Measurements from ENCODE around the gene ZSWIM9.
"Not testable (repeated sequence)": the region's sequence is repeated elsewhere in the genome, so short reads cannot be mapped to it uniquely, and the experiment has no call there.

The ZSWIM9 gene

DNA sequence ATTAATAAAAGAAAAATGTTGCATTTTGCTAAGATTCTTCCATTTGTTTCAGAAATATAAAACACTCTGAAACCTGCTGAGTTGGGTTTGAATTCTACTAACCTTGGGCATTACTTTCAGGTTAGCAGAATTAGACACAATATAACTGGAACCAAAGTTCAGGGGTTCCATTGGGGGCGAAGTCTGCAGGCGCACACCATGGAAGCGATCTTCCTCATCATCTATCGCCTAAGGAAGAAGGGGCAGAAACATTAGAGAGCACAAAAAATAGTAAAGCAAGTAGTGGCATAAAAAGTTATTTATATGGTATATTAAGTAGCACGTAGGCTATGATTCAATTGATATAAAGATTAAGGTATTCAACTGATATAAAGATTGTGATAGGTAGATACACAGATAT is 51.1 kb downstream of the ZSWIM9 start:
- Mint-ChIP-seq H3K4me1 (no peaks in the 10 kb centered on the region), H3K4me3 (no peak overlapping the region), H3K36me3 (peaks cover 55% of the 10 kb centered on the region), H3K9me3 (no peaks in the 10 kb centered on the region), H3K27ac (no peak overlapping the region), H3K27me3 (no peaks in the 10 kb centered on the region)
- no peak for ATAC-seq

GRCh38 chr19:48230555-48231129 is 60.2 kb downstream of the ZSWIM9 start:
- Mint-ChIP-seq H3K4me3 (no peak overlapping the region), H3K4me1 (no peaks in the 10 kb centered on the region), H3K36me3 (peaks cover 82% of the 10 kb centered on the region), H3K9me3 (no peaks in the 10 kb centered on the region), H3K27ac (no peak overlapping the region), H3K27me3 (no peaks in the 10 kb centered on the region)
- ATAC-seq = no peak

DNA sequence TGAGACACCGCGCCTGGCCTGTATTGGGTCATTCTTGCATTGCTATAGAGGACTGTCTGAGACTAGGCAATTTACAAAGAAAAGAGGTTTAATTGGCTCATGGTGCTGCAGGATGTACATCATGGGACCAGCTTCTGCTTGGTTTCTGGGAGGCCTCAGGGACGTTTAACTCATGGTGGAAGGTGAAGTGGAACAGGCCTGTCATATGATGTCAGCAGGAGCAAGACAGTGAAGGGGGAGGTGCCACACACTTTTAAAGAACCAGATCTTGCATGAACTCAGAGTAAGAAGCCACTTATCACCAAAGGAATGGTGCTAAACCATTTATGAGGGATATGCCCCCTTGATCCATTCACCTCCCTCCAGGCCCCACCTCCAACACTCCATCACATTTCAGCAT is 66.6 kb downstream of the ZSWIM9 start:
- H3K4me3 Mint-ChIP-seq = no peak overlapping the region
- H3K4me1 Mint-ChIP-seq = peaks cover 21% of the 10 kb centered on the region
- no peak overlapping the region for H3K27ac Mint-ChIP-seq
- H3K9me3 Mint-ChIP-seq = no peaks in the 10 kb centered on the region
- H3K36me3 Mint-ChIP-seq = peaks cover 73% of the 10 kb centered on the region
- no peaks in the 10 kb centered on the region for H3K27me3 Mint-ChIP-seq
- ATAC-seq = no peak

DNA sequence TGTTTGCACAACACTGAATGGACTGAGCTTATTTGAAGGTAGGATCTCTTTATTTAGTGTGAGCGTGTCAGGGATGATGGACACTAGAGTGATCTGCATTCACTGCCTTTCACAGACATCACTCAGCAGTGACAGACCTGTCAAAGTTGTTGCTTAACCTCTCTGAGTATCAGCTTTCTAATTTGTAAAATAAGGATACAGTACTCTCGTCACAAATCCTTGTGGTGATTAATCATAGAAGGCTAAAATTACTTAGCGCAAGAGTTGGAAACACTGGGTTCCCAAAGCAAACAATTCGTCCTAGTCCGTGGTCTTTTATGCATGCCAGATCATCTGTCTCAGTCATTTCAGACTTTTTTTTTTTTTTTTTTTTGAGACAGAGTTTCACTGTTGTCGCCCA is 68.6 kb downstream of the ZSWIM9 start:
- Mint-ChIP-seq H3K27ac (no peak overlapping the region), H3K27me3 (no peaks in the 10 kb centered on the region), H3K9me3 (no peaks in the 10 kb centered on the region), H3K4me1 (peaks cover 25% of the 10 kb centered on the region), H3K36me3 (peaks cover 65% of the 10 kb centered on the region), H3K4me3 (no peak overlapping the region)
- ATAC-seq = no peak

GRCh38 chr19:48239582-48240141 is 69.2 kb downstream of the ZSWIM9 start:
- H3K27ac Mint-ChIP-seq = peak overlapping the region; percentile 71
- H3K27me3 Mint-ChIP-seq = no peaks in the 10 kb centered on the region
- H3K4me3 Mint-ChIP-seq = no peak overlapping the region
- H3K36me3 Mint-ChIP-seq = peaks cover 65% of the 10 kb centered on the region
- peaks cover 30% of the 10 kb centered on the region for H3K4me1 Mint-ChIP-seq
- no peaks in the 10 kb centered on the region for H3K9me3 Mint-ChIP-seq
- no peak for ATAC-seq

GRCh38 chr19:48241771-48242170 is 71.3 kb downstream of the ZSWIM9 start:
- H3K4me3 Mint-ChIP-seq, ATAC-seq, H3K9me3 Mint-ChIP-seq: not testable (repeated sequence)

DNA sequence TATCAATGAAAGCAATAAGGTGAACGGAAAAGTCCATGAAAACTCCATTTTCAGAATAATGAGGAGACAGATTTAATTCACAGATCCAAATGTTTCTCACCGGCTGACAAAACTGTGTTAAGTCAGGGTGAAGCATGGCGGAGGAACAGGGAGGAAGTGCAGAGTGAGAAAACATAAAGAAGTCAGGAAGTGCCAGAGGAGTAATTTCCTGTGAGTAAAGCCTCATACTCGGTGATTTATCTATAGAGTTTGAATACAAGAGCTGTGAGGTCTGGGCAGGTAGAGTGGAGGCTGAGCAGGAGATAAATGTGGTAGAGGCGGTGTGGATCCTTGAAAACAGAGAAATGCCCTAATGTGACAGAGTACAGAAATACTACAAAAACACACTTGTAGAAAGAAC is 73.8 kb downstream of the ZSWIM9 start:
- no peaks in the 10 kb centered on the region for H3K27me3 Mint-ChIP-seq
- H3K4me3 Mint-ChIP-seq = peak overlapping the region; percentile 50
- H3K9me3 Mint-ChIP-seq = no peaks in the 10 kb centered on the region
- H3K4me1 Mint-ChIP-seq = peaks cover 40% of the 10 kb centered on the region
- peak overlapping the region; percentile 71 for H3K27ac Mint-ChIP-seq
- H3K36me3 Mint-ChIP-seq = peaks cover 51% of the 10 kb centered on the region
- no peak for ATAC-seq

More at GRCh38 chr19:48241771-48242170, 71.3 kb downstream of the ZSWIM9 start:
- not testable (repeated sequence) for H3K27ac Mint-ChIP-seq, H3K27me3 Mint-ChIP-seq
- Mint-ChIP-seq H3K4me1 (peaks cover 40% of the 10 kb centered on the region), H3K36me3 (peaks cover 64% of the 10 kb centered on the region)

DNA sequence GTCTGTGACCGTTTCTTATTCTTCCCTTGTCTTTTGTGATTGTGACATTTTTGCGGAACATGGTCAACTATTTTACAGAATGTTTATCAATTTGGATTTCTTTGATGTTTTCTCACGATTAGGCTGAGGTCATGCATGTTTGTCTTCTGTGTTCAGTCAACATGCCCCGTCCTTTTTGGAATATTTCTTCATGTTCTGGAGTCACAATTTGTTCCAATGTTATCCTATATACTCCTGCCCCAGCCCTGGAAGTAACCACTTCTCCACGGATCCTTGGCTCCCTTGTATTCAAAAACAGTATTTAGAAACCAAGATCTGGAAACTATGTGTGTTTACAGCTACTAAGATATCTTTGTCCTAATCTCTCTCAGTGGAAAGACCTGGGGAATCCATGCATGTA is 75.6 kb downstream of the ZSWIM9 start:
- H3K27me3 Mint-ChIP-seq = no peaks in the 10 kb centered on the region
- H3K36me3 Mint-ChIP-seq = peaks cover 33% of the 10 kb centered on the region
- peaks cover 45% of the 10 kb centered on the region for H3K4me1 Mint-ChIP-seq
- no peak for ATAC-seq
- no peak overlapping the region for H3K27ac Mint-ChIP-seq
- no peaks in the 10 kb centered on the region for H3K9me3 Mint-ChIP-seq
- no peak overlapping the region for H3K4me3 Mint-ChIP-seq

DNA sequence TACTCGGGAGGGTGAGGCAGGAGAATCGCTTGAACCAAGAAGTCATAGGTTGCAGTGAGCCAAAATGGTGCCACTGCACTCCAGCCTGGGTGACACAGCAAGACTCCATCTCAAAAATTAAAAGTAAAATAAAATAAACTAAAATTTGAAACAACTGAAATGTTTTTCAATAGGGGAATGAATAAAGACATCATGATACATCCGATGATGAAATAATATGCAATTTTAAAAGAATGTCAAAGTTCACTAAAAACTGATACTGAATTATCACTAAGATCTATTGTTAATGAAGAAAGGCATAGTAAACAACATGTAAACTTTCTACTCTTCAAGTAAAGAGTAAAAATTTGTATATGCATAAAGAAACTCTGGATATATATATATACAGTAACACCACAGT is 76.7 kb downstream of the ZSWIM9 start:
- H3K36me3 Mint-ChIP-seq = peaks cover 21% of the 10 kb centered on the region

More for the DNA sequence above, 76.7 kb downstream of the ZSWIM9 start:
- Mint-ChIP-seq H3K9me3 (no peaks in the 10 kb centered on the region), H3K27me3 (no peaks in the 10 kb centered on the region), H3K4me1 (peaks cover 39% of the 10 kb centered on the region), H3K4me3 (no peak overlapping the region), H3K27ac (no peak overlapping the region)
- ATAC-seq = no peak

Measured in stimulated activated memory B cell treated with anti-CD40 and anti-IgM and Interleukin-4, amounts not matched to agents 10 μg/mL and 1 μg/mL and 100 μg/mL, for 72 hours (primary cell).